ENCODE data around the gene ZC3H11A.
"Not testable (repeated sequence)": the region's sequence is repeated elsewhere in the genome, so short reads cannot be mapped to it uniquely, and the experiment has no call there.

The ZC3H11A gene

DNA sequence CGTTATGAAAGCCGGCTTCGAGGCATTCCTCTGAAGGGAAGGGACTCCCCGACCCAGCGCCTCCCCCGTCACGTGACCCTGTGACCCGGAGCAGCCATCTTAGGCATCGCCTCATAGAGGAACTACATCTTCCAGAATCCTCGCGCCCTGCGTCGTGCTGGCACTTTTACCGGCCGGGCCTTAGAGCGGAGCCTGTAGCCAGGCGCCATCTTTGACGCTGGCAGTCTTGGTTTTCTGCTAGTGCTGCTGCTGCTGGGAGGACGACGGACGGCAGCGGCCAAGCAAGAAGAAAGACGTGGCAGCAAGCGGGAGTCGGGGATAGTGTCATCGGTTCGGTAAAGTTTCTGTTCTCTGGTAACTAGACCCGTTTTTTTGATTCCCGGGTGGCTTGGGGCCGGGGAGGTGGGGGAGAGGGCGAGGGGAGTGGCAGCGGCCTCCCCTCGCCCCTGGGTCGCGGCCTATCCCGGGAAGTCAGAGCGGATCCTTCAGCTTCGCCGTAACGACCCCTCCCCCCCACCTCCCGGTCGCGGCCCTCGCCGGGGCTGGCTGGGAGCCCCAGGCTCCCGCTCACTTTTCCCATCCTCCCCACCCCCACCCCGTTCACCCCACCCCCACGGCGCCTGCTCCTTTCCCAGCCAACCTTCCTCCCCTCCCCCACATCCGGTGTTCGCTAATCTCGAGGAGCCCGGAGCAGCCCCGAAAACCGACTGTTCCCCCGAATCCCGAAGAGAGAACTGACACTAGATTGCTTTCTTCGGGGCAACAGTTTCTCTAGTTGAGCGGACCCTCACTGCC, at the start of gene ZC3H11A, which contains the start of gene ZBED6:
Gene ZC3H11A (plus strand): TSS at position 183 of the 795 bp plus-strand sequence. CDS start 21,448 bp downstream, outside the sequence.
Gene ZBED6 (plus strand): TSS at position 183 of the 795 bp plus-strand sequence. CDS start 1,900 bp downstream, outside the sequence.
- DNase-seq: peak; percentile 99

DNA sequence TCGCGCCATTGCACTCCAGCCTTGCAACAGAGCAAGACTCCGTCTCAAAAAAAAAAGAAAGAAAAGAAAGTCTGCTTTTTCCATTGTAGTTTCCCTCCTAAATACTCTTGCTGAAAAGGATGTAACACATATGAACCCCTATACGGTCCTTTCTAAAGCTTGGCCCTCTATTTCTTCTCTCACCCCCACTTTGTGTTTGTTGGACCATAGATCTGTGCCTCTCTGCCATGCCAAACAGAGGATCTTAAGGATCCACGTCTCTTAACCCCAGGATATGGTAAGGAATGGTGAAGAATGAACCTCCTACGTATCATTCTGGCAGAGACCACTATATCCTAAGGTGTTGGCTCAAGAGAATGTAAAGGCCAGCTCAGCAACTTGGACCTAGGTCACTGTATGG, 49.1 kb upstream of the ZC3H11A start:
- no peak for DNase-seq

DNA sequence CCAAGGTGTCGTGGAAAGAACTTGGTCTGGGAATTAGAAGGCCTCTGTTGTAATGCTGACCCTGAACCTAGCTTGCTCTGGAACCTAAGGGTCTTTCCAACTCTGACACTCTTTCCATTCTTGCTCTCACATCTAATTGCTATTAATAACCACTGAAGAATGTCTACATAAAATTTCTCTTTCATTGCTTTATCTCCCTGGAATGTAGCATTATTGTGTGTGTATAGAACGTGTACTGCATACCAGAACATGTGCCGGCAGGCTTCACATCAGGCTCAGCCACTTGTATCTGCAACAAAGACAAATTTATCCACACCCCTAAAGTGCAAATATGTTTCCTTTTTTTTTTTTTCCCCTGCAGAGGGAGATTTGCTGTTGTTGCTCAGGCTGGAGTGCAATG, 44.4 kb upstream of the ZC3H11A start:
- no peak for DNase-seq

GRCh38 chr1:203751618-203752361, 43.6 kb upstream of the ZC3H11A start:
- DNase-seq: not testable (repeated sequence)

- DNase-seq: no peak
Observed at GRCh38 chr1:203754455-203754864, 41.0 kb upstream of the ZC3H11A start.

DNA sequence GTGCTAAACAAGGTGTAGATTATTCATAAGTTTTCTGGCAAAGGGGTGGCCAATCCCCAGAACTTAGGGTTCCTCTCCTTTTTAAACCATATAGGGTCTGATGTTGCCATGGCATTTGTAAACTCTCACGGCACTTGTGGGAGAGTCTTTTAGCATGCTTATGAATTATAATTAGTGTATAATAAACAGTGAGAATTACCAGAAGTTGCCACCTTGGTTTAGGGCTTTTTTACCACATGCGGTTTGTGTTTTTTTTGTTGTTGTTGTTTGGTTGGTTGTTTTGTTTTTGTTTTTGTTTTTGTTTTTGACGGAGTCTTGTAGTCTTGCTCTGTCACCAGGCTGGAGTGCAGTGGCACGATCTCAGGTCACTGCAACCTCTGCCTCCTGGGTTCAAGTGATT, 39.4 kb upstream of the ZC3H11A start:
- DNase-seq: no peak

- not testable (repeated sequence) for DNase-seq
Observed at GRCh38 chr1:203758749-203759148, 36.7 kb upstream of the ZC3H11A start.

GRCh38 chr1:203760506-203760905, 34.9 kb upstream of the ZC3H11A start:
- DNase-seq: no peak

DNA sequence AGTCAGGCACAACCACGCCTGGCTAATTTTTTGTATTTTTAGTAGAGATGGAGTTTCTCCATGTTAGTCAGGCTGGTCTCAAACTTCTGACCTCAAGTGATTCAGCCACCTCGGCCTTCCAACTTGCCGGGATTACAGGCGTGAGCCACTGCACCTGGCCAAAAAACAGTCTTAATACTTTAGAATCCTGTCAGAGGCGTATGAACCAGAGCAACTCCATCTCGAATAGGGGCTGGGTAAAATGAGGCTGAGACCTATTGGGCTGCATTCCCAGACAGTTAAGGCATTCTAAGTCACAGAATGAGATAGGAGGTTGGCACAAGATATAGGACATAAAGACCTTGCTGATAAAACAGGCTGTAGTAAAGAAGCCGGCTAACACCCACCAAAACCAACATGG, 33.5 kb upstream of the ZC3H11A start:
- not testable (repeated sequence) for DNase-seq

- no peak for DNase-seq
Observed at GRCh38 chr1:203763505-203763904, 31.9 kb upstream of the ZC3H11A start.

DNA sequence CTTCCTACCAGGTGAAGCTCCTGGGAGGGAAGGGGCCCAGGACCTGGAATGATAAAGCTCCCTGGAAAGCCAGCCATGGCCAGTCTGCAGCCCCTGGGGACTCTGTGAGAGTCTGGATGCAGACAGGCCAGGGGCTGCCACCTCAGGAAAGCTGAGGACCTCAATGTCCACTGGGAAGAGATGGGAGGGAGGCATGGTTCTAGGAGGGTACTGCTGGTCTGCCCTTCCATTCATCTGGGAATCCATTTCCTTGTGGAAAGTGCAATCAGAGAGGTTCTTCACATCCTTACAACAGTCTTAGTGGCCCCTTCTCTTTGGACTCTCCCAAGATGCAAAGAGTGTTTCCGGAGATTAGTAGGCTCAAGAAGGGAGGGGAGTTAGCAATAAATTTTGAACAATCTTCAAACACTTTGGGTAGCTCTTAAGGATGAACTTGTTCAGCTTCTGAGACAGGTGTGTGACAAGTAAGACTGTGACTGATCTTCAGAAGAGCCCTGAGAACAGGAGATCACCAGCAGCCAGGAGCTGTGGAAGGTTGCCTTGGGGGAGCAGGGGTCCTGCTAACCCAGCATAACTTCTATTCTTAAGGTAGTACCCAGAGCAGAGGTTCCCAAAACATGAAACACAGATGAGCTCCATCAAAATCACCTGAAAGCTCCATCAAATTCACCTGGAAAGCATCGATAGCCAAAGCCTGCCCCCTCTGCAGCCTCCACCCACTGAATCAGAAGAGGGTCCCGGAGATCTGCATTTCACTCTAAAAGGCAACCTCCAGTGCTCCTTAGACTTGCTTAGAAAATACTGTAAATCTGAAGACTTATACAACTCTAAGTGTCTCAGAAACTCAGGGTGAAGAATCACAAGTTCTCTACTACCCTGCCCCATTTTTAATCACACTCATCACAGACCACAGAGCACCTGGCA, 31.1 kb upstream of the ZC3H11A start:
- DNase-seq: no peak

- DNase-seq: no peak
Observed at GRCh38 chr1:203765029-203765837, 30.2 kb upstream of the ZC3H11A start, which contains the start of gene LAX1. TSS of gene LAX1 (plus strand) at chr1:203765183. CDS start at chr1:203765566, 383 bp downstream.

GRCh38 chr1:203768256-203768655, 27.2 kb upstream of the ZC3H11A start:
- DNase-seq: no peak

GRCh38 chr1:203769505-203770343, 25.7 kb upstream of the ZC3H11A start:
- peak; percentile 86 for DNase-seq

DNA sequence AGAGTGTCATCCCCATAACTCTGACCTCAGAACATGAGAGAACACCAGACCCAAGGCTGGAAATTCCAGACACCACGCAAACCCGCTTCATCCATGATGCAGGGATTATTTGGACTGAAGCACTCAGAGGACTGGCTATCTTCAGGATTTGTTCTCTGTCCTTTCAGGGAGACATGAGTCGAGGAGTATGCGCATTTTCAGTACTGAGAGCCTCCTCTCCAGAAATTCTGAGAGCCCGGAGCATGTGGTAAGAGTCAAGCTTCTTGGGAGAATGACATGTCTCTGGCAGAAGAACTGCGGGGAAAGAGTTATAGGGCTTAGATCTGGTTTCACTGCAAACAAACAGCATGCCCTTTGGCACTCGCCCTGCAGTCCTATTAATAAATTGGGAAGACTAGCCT, 23.5 kb upstream of the ZC3H11A start:
- DNase-seq: no peak

DNA sequence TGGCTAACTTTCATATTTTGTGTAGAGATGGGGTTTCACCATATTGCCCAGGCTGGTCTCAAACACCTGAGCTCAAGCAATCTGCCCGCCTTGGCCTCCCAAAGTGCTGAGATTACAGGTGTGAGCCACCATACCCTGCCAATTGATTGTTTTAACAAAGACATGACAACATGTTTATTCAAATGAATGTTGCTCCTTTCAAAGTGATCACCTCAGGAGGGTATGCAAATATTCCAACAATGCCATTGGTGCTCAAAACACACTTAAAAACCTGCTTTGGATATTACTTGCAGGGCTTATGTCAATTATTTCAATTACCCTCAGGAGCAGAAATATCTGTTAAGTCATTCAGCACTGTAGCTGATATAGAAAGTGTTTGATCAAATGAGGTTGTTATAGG, 22.6 kb upstream of the ZC3H11A start:
- no peak for DNase-seq

DNA sequence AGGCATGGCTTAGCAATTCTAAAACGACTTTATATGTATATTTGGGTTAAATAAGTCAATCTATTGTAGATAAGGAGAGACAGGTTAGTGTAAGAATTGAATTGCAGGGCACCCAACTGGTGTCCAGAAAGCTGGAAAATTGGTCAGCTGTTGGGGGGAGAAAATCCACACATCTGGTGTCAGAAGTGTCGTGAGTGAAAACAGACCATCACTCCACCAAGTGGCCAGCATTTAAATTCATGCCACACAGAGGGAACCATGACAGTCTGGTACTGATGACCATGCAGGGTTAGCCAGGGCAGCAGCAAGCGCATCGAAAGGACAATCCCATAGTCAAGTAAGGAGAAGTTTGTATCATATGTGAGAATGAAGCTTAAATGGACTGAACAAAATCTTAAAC, 18.8 kb upstream of the ZC3H11A start:
- DNase-seq: no peak

GRCh38 chr1:203777596-203777995, 17.8 kb upstream of the ZC3H11A start:
- no peak for DNase-seq

GRCh38 chr1:203778146-203778545, 17.3 kb upstream of the ZC3H11A start:
- no peak for DNase-seq

- no peak for DNase-seq
Observed at GRCh38 chr1:203778789-203779188, 16.6 kb upstream of the ZC3H11A start.

GRCh38 chr1:203781962-203782361, 13.5 kb upstream of the ZC3H11A start:
- DNase-seq: no peak

All from NCI-H2171 treated with DMSO at 0.1 percent for 48 hours (cell line).